IMR-90 (cell line): ENCODE results near the gene DCUN1D4. TPM values are rescaled to one million over a fixed set of nuclear protein-coding genes. Genes with fewer than 3 reads are reported as not detected.

Experiments used
- ATAC-seq: fragments of 200-7000 bp; cut with Tn5 transposase; 2 replicates; pipeline ENCODE4 v1.9.1; 2020; ENCODE audit warnings: low read depth, mild to moderate bottlenecking, moderate library complexity
- BruUV-seq: library from RNA; stranded (reverse); fragments of 400-500 nt; replicated peaks from 2 replicates; lab custom pipeline; 2021; lab: Mats Ljungman, UMichigan
- CTCF ChIA-PET: fragments of 300-600 bp; formaldehyde crosslinking; extraction: SDS; loops from one replicate; lab custom pipeline; 2021; ENCODE audit warnings: antibody characterized with exemption; lab: Yijun Ruan, JAX
- POLR2A ChIA-PET: fragments of 300-600 bp; sonication (Branson Sonifier 250); formaldehyde crosslinking; loops from one replicate; lab custom pipeline; 2022; ENCODE audit warnings: antibody characterized with exemption; ENCODE audit not compliant: unreplicated experiment; lab: Charles Lee
- DNase-seq: peaks from one replicate; pipeline ENCODE4 v3.0.0; 2013
- H2AFZ ChIP-seq: replicated peaks from 2 replicates; pipeline ENCODE3; 2013; ENCODE audit warnings: low read length, mild to moderate bottlenecking; ENCODE audit not compliant: poor library complexity
- H2AK5ac ChIP-seq: 2 replicates; pipeline ENCODE4 v1.6.1; 2013; ENCODE audit warnings: low read depth, low read length, inconsistent platforms
- H2AK9ac ChIP-seq: replicated peaks from 2 replicates; pipeline ENCODE3; 2013; ENCODE audit warnings: mild to moderate bottlenecking, low read depth, low read length, moderate library complexity; ENCODE audit not compliant: poor library complexity
- H2BK120ac ChIP-seq: 2 replicates; pipeline ENCODE4 v1.6.1; 2013; ENCODE audit warnings: low read depth, low read length, inconsistent platforms
- H2BK15ac ChIP-seq: 3 replicates; pipeline ENCODE4 v1.6.1; 2013; ENCODE audit warnings: low read depth, low read length, inconsistent platforms
- H2BK20ac ChIP-seq: 2 replicates; pipeline ENCODE4 v1.6.1; 2013; ENCODE audit warnings: low read depth, mild to moderate bottlenecking, inconsistent platforms, low read length, moderate library complexity
- H2BK5ac ChIP-seq: 2 replicates; pipeline ENCODE4 v1.6.1; 2013; ENCODE audit warnings: mild to moderate bottlenecking, low read depth, low read length, inconsistent platforms; ENCODE audit not compliant: poor library complexity, severe bottlenecking
- H3K14ac ChIP-seq: replicated peaks from 2 replicates; pipeline ENCODE4 v1.6.1; 2013; ENCODE audit warnings: low read depth, low read length, inconsistent platforms
- H3K18ac ChIP-seq: 2 replicates; pipeline ENCODE4 v1.6.1; 2013; ENCODE audit warnings: low read depth, low read length, control low read depth
- H3K23ac ChIP-seq: 2 replicates; pipeline ENCODE4 v1.6.1; 2013; ENCODE audit warnings: low read depth, low read length, inconsistent platforms
- H3K27ac ChIP-seq: 2 replicates; pipeline ENCODE4 v1.5.1; 2013; ENCODE audit warnings: mild to moderate bottlenecking, control low read depth, low read length; ENCODE audit not compliant: insufficient read depth
- H3K27me3 ChIP-seq: 2 replicates; pipeline ENCODE4 v1.6.1; 2013; ENCODE audit warnings: low read length; ENCODE audit not compliant: control insufficient read depth, insufficient read depth
- H3K36me3 ChIP-seq: 2 replicates; pipeline ENCODE4 v1.6.1; 2013; ENCODE audit warnings: low read length, mixed read lengths; ENCODE audit not compliant: control insufficient read depth, insufficient read depth
- H3K4ac ChIP-seq: 2 replicates; pipeline ENCODE4 v1.6.1; 2013; ENCODE audit warnings: low read depth, low read length, inconsistent platforms
- H3K4me1 ChIP-seq: 2 replicates; pipeline ENCODE4 v1.6.1; 2013; ENCODE audit warnings: low read length, mixed read lengths; ENCODE audit not compliant: control insufficient read depth, insufficient read depth
- H3K4me2 ChIP-seq: 2 replicates; pipeline ENCODE4 v1.6.1; 2013; ENCODE audit warnings: low read depth, mild to moderate bottlenecking, control low read depth, low read length, moderate library complexity
- H3K4me3 ChIP-seq: 2 replicates; pipeline ENCODE4 v1.5.1; 2013; ENCODE audit warnings: low read depth, mild to moderate bottlenecking, control low read depth, low read length, moderate library complexity; ENCODE audit not compliant: insufficient read depth
- H3K56ac ChIP-seq: 2 replicates; pipeline ENCODE4 v1.6.1; 2013; ENCODE audit warnings: low read length, inconsistent platforms; ENCODE audit not compliant: insufficient read depth; ENCODE audit errors: extremely low read depth
- H3K79me1 ChIP-seq, 2 experiments: 2 replicates each; pipeline ENCODE4 v1.6.1; 2013; ENCODE audit warnings: low read length in 2 of 2, inconsistent platforms in 1 of 2, low read depth in 1 of 2
- H3K9ac ChIP-seq: 2 replicates; pipeline ENCODE4 v1.6.1; 2013; ENCODE audit warnings: low read depth, low read length, control low read depth
- H3K9me1 ChIP-seq: 2 replicates; pipeline ENCODE4 v1.6.1; 2013; ENCODE audit warnings: low read length, inconsistent platforms; ENCODE audit not compliant: insufficient read depth
- H3K9me3 ChIP-seq: 2 replicates; pipeline ENCODE4 v1.6.1; 2013; ENCODE audit warnings: low read length; ENCODE audit not compliant: control insufficient read depth, insufficient read depth
- H4K20me1 ChIP-seq: 2 replicates; pipeline ENCODE4 v1.6.1; 2013; ENCODE audit warnings: low read length, inconsistent platforms; ENCODE audit not compliant: insufficient read depth
- H4K5ac ChIP-seq: 2 replicates; pipeline ENCODE4 v1.6.1; 2013; ENCODE audit warnings: mild to moderate bottlenecking, low read depth, low read length, control low read depth
- H4K8ac ChIP-seq, 2 experiments: 2 replicates each; pipeline ENCODE4 v1.6.1; 2013; ENCODE audit warnings: low read depth in 2 of 2, low read length in 2 of 2, control low read depth in 1 of 2, inconsistent platforms in 1 of 2
- H4K91ac ChIP-seq: 2 replicates; pipeline ENCODE4 v1.6.1; 2013; ENCODE audit warnings: low read depth, low read length, inconsistent platforms; ENCODE audit not compliant: insufficient read depth
- BHLHE40 ChIP-seq: fragments of 150-350 bp; IDR thresholded peaks from 2 replicates; pipeline ENCODE4 v1.6.1; 2016; ENCODE audit warnings: mild to moderate bottlenecking, low read depth, low read length
- CEBPB ChIP-seq: IDR thresholded peaks from 2 replicates; pipeline ENCODE4 v1.6.1; 2012; ENCODE audit warnings: low read depth, low read length, improper control_type of control experiment
- CHD1 ChIP-seq: IDR thresholded peaks from 2 replicates; pipeline ENCODE4 v1.6.1; 2012; ENCODE audit warnings: low read depth, low read length, improper control_type of control experiment
- CTCF ChIP-seq: conservative IDR thresholded peaks from 2 replicates; pipeline ENCODE4 v1.5.1; 2012; ENCODE audit warnings: mild to moderate bottlenecking, low read depth, low read length, improper control_type of control experiment
- ELK1 ChIP-seq: fragments of 150-350 bp; IDR thresholded peaks from 2 replicates; pipeline ENCODE4 v1.6.1; 2016; ENCODE audit warnings: low read depth, mild to moderate bottlenecking, low read length, moderate library complexity, borderline replicate concordance
- FOS ChIP-seq: fragments of 150-350 bp; IDR thresholded peaks from 2 replicates; pipeline ENCODE4 v1.6.1; 2016; ENCODE audit warnings: low read depth, low read length
- MAFK ChIP-seq: IDR thresholded peaks from 2 replicates; pipeline ENCODE4 v1.6.1; 2012; ENCODE audit warnings: low read depth, low read length, improper control_type of control experiment
- MAZ ChIP-seq: IDR thresholded peaks from 2 replicates; pipeline ENCODE4 v1.6.1; 2012; ENCODE audit warnings: low read depth, mild to moderate bottlenecking, low read length, improper control_type of control experiment, moderate library complexity, borderline replicate concordance
- MXI1 ChIP-seq: IDR thresholded peaks from 2 replicates; pipeline ENCODE4 v1.6.1; 2012; ENCODE audit warnings: low read depth, mild to moderate bottlenecking, low read length, moderate library complexity, borderline replicate concordance
- NFE2L2 ChIP-seq: fragments of 150-350 bp; IDR thresholded peaks from 2 replicates; pipeline ENCODE4 v1.6.1; 2016; ENCODE audit warnings: low read depth, mild to moderate bottlenecking, low read length
- POLR2A ChIP-seq: IDR thresholded peaks from 2 replicates; pipeline ENCODE4 v1.6.1; 2012; ENCODE audit warnings: mild to moderate bottlenecking, low read depth, low read length
- RAD21 ChIP-seq: IDR thresholded peaks from 2 replicates; pipeline ENCODE4 v1.6.1; 2012; ENCODE audit warnings: low read length, improper control_type of control experiment
- RCOR1 ChIP-seq: IDR thresholded peaks from 2 replicates; pipeline ENCODE4 v1.6.1; 2012; ENCODE audit warnings: mild to moderate bottlenecking, low read length, improper control_type of control experiment; ENCODE audit not compliant: insufficient replicate concordance
- RFX5 ChIP-seq: IDR thresholded peaks from 2 replicates; pipeline ENCODE4 v1.8.0; 2012; ENCODE audit warnings: low read depth, mild to moderate bottlenecking, low read length, moderate library complexity
- SMC3 ChIP-seq: fragments of 150-350 bp; IDR thresholded peaks from 2 replicates; pipeline ENCODE4 v1.6.1; 2016; ENCODE audit warnings: low read depth, mild to moderate bottlenecking, antibody characterized with exemption, low read length, moderate library complexity
- USF2 ChIP-seq: fragments of 150-350 bp; IDR thresholded peaks from 2 replicates; pipeline ENCODE4 v1.6.1; 2017; ENCODE audit warnings: mild to moderate bottlenecking, antibody characterized with exemption, low read length, low read depth
- WGBS, 2 experiments: methylation state at CpG; one replicate each; pipeline versions ENCODE4 v1.1.5 to v1.1.7; 2013; ENCODE audit warnings: missing lambda C conversion rate in 2 of 2; ENCODE audit not compliant: insufficient read length in 1 of 2; ENCODE audit errors: extremely low coverage in 2 of 2; 5-methylcytosine and 5-hydroxymethylcytosine counted together
- dilution Hi-C: fragments of 300-500 bp; cut with HindIII; formaldehyde crosslinking; loops from one replicate; pipeline ENCODE4 v1.14.3; 2018; ENCODE audit warnings: low sequenced_read_pairs; ENCODE audit not compliant: unreplicated experiment
- in situ Hi-C: fragments of 300-500 bp; cut with MboI; formaldehyde crosslinking; loops from 3 replicates; pipeline ENCODE4 v1.14.3; 2019; ENCODE audit warnings: low sequenced_read_pairs, inconsistent platforms, mixed read lengths
- intact Hi-C: fragments of 100-400 bp; cut with micrococcal nuclease; formaldehyde crosslinking; loops from 2 replicates; pipeline ENCODE4 v1.10.0; 2022
- polyA plus RNA-seq, 3 experiments: library from polyadenylated mRNA; depleted of rRNA; stranded (reverse); fragments of >200 nt; gene quantifications; 2 replicates each; pipeline ENCODE4 v1.2.3, GENCODE V29; 2012; ENCODE audit warnings: low replicate concordance in 1 of 3
- total RNA-seq: library from RNA; depleted of rRNA; stranded (reverse); fragments of >200 nt; gene quantifications from 2 replicates; pipeline ENCODE4 v1.2.3, GENCODE V29; 2012

DCUN1D4 gene
- total and polyA plus RNA-seq, 2 of the 4 experiments (the other 2 are of a cell fraction): 31.0 to 44.3 TPM

GRCh38 chr4:51874551-51874950 is 31.6 kb downstream of the DCUN1D4 start:
- H2AK9ac ChIP-seq: no peak overlapping the region
- in situ Hi-C loops (no loop called here), dilution Hi-C loops (no loop called here), intact Hi-C loops (no loop called here)
- H2BK5ac ChIP-seq: no peak overlapping the region
- peaks cover 12 to 26% of the 10 kb centered on the region in 2 experiments; a peak in 3 of 4 replicates for H3K79me1 ChIP-seq
- no peak overlapping the region for H2BK15ac ChIP-seq
- no peak overlapping the region for H3K4me3 ChIP-seq
- H4K5ac ChIP-seq: no peak overlapping the region
- no CpG with 5 or more reads among the region's 6 CpGs for whole genome bisulfite sequencing, 2 experiments
- H2BK120ac ChIP-seq: no peak overlapping the region
- H2BK20ac ChIP-seq: no peak overlapping the region
- H4K20me1 ChIP-seq: no peaks in the 10 kb centered on the region
- no TSS peak for BruUV-seq
- TF ChIP-seq BHLHE40 (no peak), NFE2L2 (no peak), USF2 (no peak), ELK1 (no peak), MAFK (no peak), POLR2A (no peak), SMC3 (no peak), RCOR1 (no peak), MAZ (no peak), CTCF (no peak), MXI1 (no peak), RFX5 (no peak), CEBPB (no peak), CHD1 (no peak), FOS (no peak), RAD21 (no peak)
- no peak overlapping the region for H3K9ac ChIP-seq
- no peak overlapping the region for H3K4ac ChIP-seq
- DNase-seq (no peak), ATAC-seq (no peak)
- H4K8ac ChIP-seq: no peak overlapping the region
- H3K9me3 ChIP-seq: no peaks in the 10 kb centered on the region
- H3K14ac ChIP-seq: no peak overlapping the region
- peak overlapping the region; percentile 54 for H3K18ac ChIP-seq
- H3K27me3 ChIP-seq: no peaks in the 10 kb centered on the region
- H3K27ac ChIP-seq: no peak overlapping the region
- H2AFZ ChIP-seq: no peak overlapping the region
- H4K91ac ChIP-seq: no peak overlapping the region
- H3K56ac ChIP-seq: no peak overlapping the region
- ChIA-PET CTCF (no interaction called here), POLR2A (no interaction called here)
- H2AK5ac ChIP-seq: no peak overlapping the region
- H3K4me1 ChIP-seq: peaks cover 4% of the 10 kb centered on the region; the same call in 1 of the 2 replicates
- H3K9me1 ChIP-seq: peaks cover 21% of the 10 kb centered on the region
- H3K23ac ChIP-seq: no peak overlapping the region
- H3K4me2 ChIP-seq: no peak overlapping the region
- H3K36me3 ChIP-seq: peaks cover 25% of the 10 kb centered on the region
